GM10847 (cell line): ENCODE measurements around the gene RCCD1.

ENCODE experiments used
- POLR2A ChIP-seq: IDR thresholded peaks from 2 replicates; pipeline ENCODE4 v1.6.1; 2011; ENCODE audit not compliant: insufficient read length; ENCODE audit errors: extremely low read depth

The RCCD1 gene

GRCh38 chr15:90954712-90955623 is at the start of gene RCCD1:
Gene RCCD1 (plus strand): TSS chr15:90954884. CDS start chr15:90956735, 1,851 bp downstream.
- TF ChIP-seq POLR2A, result peak; percentile 65

GRCh38 chr15:90905306-90906180 is 49.1 kb upstream of the RCCD1 start:
- TF ChIP-seq POLR2A, result no peak

- no peak for TF ChIP-seq POLR2A
Observed at GRCh38 chr15:90906181-90906849, 48.4 kb upstream of the RCCD1 start.

- TF ChIP-seq POLR2A, result no peak
Observed at GRCh38 chr15:90907051-90907660, 47.5 kb upstream of the RCCD1 start.

GRCh38 chr15:90907838-90908507 is 46.7 kb upstream of the RCCD1 start:
- no peak for TF ChIP-seq POLR2A

GRCh38 chr15:90909976-90910375 is 44.7 kb upstream of the RCCD1 start:
- no peak for TF ChIP-seq POLR2A

GRCh38 chr15:90910441-90911301 is 44.0 kb upstream of the RCCD1 start:
- no peak for TF ChIP-seq POLR2A

GRCh38 chr15:90911302-90911623 is 43.4 kb upstream of the RCCD1 start:
- TF ChIP-seq POLR2A, result no peak

- TF ChIP-seq POLR2A, result no peak
Observed at GRCh38 chr15:90911906-90912769, 42.5 kb upstream of the RCCD1 start.

GRCh38 chr15:90912770-90913075 is 42.0 kb upstream of the RCCD1 start:
- no peak for TF ChIP-seq POLR2A

GRCh38 chr15:90913398-90913944 is 41.2 kb upstream of the RCCD1 start:
- no peak for TF ChIP-seq POLR2A

GRCh38 chr15:90914305-90915080 is 40.2 kb upstream of the RCCD1 start:
- TF ChIP-seq POLR2A, result no peak
